ENCODE results near the gene SPDYC. TPM values are rescaled to one million over a fixed set of nuclear protein-coding genes. Genes with fewer than 3 reads are reported as not detected.

SPDYC gene, protein sequence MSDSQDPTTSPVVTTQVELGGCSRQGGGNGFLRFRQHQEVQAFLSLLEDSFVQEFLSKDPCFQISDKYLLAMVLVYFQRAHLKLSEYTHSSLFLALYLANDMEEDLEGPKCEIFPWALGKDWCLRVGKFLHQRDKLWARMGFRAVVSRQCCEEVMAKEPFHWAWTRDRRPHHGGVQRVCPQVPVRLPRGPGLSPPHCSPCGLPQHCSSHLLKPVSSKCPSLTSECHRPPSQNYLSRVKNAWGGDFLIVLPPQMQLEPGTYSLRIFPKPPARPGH
- total RNA-seq (2014; rRNA removed; shearing (Covaris generic)) (not detected in 2 replicates), total RNA-seq (2022) (not detected in 2 replicates), Bru-seq, nascent RNA (not detected), BruChase-seq, experiment 1, labeled RNA remaining after a 6-hour chase (percentile 16 among the genes with signal in this experiment), BruChase-seq, experiment 2, labeled RNA remaining after a 2-hour chase (not detected)
- long read RNA-seq, result 0 reads

DNA sequence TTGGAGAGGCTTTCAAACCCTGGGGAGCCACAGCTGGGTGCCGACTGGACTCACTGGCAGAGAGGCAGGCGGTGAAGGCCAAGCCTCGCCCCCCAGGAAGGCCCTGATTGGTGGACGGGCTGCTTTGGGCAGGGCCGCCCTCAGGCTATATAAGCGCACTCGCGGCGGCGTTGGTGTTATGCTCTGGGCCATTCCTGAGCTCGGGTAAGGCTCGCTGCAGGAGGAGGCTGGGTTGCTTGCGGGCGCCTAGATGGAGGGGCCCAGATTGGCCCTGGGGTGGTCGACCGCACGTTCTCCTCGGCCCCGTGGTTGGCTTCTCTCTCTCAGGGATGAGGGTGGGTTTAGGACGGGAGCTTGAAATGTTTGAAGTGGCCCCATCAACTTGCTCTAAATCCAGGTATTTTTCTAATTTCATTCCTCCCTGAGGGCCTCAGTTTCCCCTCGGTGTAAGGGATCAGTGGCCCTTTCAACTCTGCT lies at the start of gene SPDYC:
TSS of gene SPDYC (plus strand) at position 176 of the 477 bp plus-strand sequence. CDS start 1,125 bp downstream, outside the sequence.
- peak within 1 kb of the TSS; percentile 99 for H2AFZ ChIP-seq (ENCODE audit: low read length)
- intact Hi-C loops (cut with micrococcal nuclease; ENCODE audit: unreplicated experiment), result no loop called here
- CTCF ChIA-PET (ENCODE audit: unreplicated experiment), result no interaction called here
- TF ChIP-seq, protein P1, sequence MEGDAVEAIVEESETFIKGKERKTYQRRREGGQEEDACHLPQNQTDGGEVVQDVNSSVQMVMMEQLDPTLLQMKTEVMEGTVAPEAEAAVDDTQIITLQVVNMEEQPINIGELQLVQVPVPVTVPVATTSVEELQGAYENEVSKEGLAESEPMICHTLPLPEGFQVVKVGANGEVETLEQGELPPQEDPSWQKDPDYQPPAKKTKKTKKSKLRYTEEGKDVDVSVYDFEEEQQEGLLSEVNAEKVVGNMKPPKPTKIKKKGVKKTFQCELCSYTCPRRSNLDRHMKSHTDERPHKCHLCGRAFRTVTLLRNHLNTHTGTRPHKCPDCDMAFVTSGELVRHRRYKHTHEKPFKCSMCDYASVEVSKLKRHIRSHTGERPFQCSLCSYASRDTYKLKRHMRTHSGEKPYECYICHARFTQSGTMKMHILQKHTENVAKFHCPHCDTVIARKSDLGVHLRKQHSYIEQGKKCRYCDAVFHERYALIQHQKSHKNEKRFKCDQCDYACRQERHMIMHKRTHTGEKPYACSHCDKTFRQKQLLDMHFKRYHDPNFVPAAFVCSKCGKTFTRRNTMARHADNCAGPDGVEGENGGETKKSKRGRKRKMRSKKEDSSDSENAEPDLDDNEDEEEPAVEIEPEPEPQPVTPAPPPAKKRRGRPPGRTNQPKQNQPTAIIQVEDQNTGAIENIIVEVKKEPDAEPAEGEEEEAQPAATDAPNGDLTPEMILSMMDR (conservative IDR thresholded peaks at IDR 0.05; ENCODE audit: low read length), result no peak
- TF ChIP-seq EZH2phosphoT487 (IDR thresholded peaks at IDR 0.05; ENCODE audit: borderline replicate concordance, low read depth, low read length), result no peak
- H4K20me1 ChIP-seq (ENCODE audit: insufficient read depth, low read length), result no peaks in the 10 kb centered on the region
- H3K36me3 ChIP-seq (ENCODE audit: insufficient read depth, low read length), result no peaks in the 10 kb centered on the region
- H3K9me3 ChIP-seq (ENCODE audit: low read length), result no peaks in the 10 kb centered on the region
- POLR2A ChIA-PET, result interaction anchor here (0.8 to 2.2 kb wide), 3 partner anchors 26 to 36 kb away, joined by 3 to 16 read pairs (median 3); partner anchors contain the start of gene SYVN1
- BruUV-seq (replicated peaks), result no TSS peak
- peak within 1 kb of the TSS; percentile 38 for H3K4me2 ChIP-seq (ENCODE audit: low read length)
- H3K4me1 ChIP-seq (ENCODE audit: insufficient read depth, low read length, poor library complexity, severe bottlenecking), result peaks cover 36% of the 10 kb centered on the region
- no peaks in the 10 kb centered on the region for H3K79me2 ChIP-seq (ENCODE audit: insufficient read depth, low read depth, low read length)
- no peak for DNase-seq (ENCODE audit: low spot score)
- H3K4me3 ChIP-seq (ENCODE audit: low read depth, low read length, poor library complexity, severe bottlenecking), result no peak within 1 kb of the TSS
- H3K9me2 ChIP-seq (ENCODE audit: insufficient read depth, low read length), result no peaks in the 10 kb centered on the region
- peak within 1 kb of the TSS; percentile 54 for H3K27ac ChIP-seq (ENCODE audit: low read depth, low read length, poor library complexity, severe bottlenecking)

DNA sequence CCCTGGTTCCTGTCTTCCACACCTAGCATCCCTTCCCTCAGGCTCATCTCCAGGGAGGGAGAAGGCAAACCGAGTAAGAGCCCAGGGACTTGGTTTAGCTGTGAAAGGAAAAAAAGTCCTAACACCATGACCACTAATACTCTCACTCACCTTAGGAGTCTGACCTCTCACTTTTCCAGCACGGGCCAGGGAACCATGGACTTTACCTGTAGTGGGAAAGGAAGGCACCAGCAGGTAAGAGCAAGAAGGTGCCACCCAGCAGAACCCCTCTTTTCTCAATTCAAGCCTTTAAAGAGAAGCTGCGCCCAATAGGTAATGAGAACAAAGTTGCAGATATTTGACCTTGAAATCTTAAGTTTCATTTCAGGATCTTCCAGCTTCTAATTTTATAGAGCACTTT lies 49.2 kb upstream of the SPDYC start:
- BruUV-seq (replicated peaks), result no TSS peak
- ChIA-PET CTCF (ENCODE audit: unreplicated experiment) (interaction anchor here (2.0 kb wide), 1 partner anchor 59 kb away, joined by 5 read pairs; no protein-coding TSS in a partner anchor), POLR2A (interaction anchor here (0.6 to 4.0 kb wide), 4 partner anchors 13 to 372 kb away, joined by 3 to 47 read pairs (median 5); partner anchors contain the start of genes CAPN1 and SYVN1)
- peaks cover 64% of the 10 kb centered on the region for H3K4me1 ChIP-seq (ENCODE audit: insufficient read depth, low read length, poor library complexity, severe bottlenecking)
- peaks cover 76% of the 10 kb centered on the region for H3K36me3 ChIP-seq (ENCODE audit: insufficient read depth, low read length)
- H3K27ac ChIP-seq (ENCODE audit: low read depth, low read length, poor library complexity, severe bottlenecking), result peak overlapping the region; percentile 78
- DNase-seq (ENCODE audit: low spot score), result no peak
- H3K79me2 ChIP-seq (ENCODE audit: insufficient read depth, low read depth, low read length), result peaks cover 77% of the 10 kb centered on the region
- H3K9me2 ChIP-seq (ENCODE audit: insufficient read depth, low read length), result no peaks in the 10 kb centered on the region
- H3K4me2 ChIP-seq (ENCODE audit: low read length), result peak overlapping the region; percentile 87
- no peak for TF ChIP-seq EZH2phosphoT487 (IDR thresholded peaks at IDR 0.05; ENCODE audit: borderline replicate concordance, low read depth, low read length)
- TF ChIP-seq, protein P1 (conservative IDR thresholded peaks at IDR 0.05; ENCODE audit: low read length), result no peak
- H3K4me3 ChIP-seq (ENCODE audit: low read depth, low read length, poor library complexity, severe bottlenecking), result peak overlapping the region; percentile 95
- no peak overlapping the region for H2AFZ ChIP-seq (ENCODE audit: low read length)
- H4K20me1 ChIP-seq (ENCODE audit: insufficient read depth, low read length), result peaks cover 17% of the 10 kb centered on the region; the same call in 1 of the 2 replicates
- H3K9me3 ChIP-seq (ENCODE audit: low read length), result no peaks in the 10 kb centered on the region
- intact Hi-C loops (cut with micrococcal nuclease; ENCODE audit: unreplicated experiment), result no loop called here

All from OCI-LY7 (cell line).